Endometrial microvascular endothelial cells (primary cell): ENCODE results near the gene SLC7A14. TPM values are rescaled to one million over a fixed set of nuclear protein-coding genes. Genes with fewer than 3 reads are reported as not detected.
"Not testable (repeated sequence)": the region's sequence is repeated elsewhere in the genome, so short reads cannot be mapped to it uniquely, and the experiment has no call there.

ENCODE experiments used
- in situ Hi-C: cut with HindIII; loops from 2 replicates; pipeline ENCODE4 v1.10.0; 2017; ENCODE audit warnings: low sequenced_read_pairs, low pct_unique_long_range_greater_than_20kb; ENCODE audit errors: inconsistent ontology term
- total RNA-seq: library from RNA; depleted of rRNA; stranded (reverse); fragments of >200 nt; gene quantifications from one replicate; pipeline ENCODE4 v1.2.3, GENCODE V29; 2015; ENCODE audit errors: inconsistent ontology term

The SLC7A14 gene
- total RNA-seq, 1 donor from 2014 or later = 0.09 TPM

- in situ Hi-C loops = no loop called here
Measured at GRCh38 chr3:170599091-170599490, 13.2 kb upstream of the SLC7A14 start.

GRCh38 chr3:170598091-170598502 is 12.2 kb upstream of the SLC7A14 start:
- in situ Hi-C loops = no loop called here

- in situ Hi-C loops = no loop called here
Measured at GRCh38 chr3:170594528-170594927, 8.7 kb upstream of the SLC7A14 start.

- in situ Hi-C loops = no loop called here
Measured at GRCh38 chr3:170593634-170594033, 7.8 kb upstream of the SLC7A14 start.

- in situ Hi-C loops = no loop called here
Measured at GRCh38 chr3:170589113-170589512, 3.2 kb upstream of the SLC7A14 start.

- in situ Hi-C loops = no loop called here
Measured at GRCh38 chr3:170585008-170585936, 603 bp downstream of the SLC7A14 start.

GRCh38 chr3:170584585-170585007 is 1.3 kb downstream of the SLC7A14 start:
- in situ Hi-C loops = no loop called here

GRCh38 chr3:170579646-170580045 is 6.2 kb downstream of the SLC7A14 start:
- in situ Hi-C loops = no loop called here

GRCh38 chr3:170572665-170573253 is 13.1 kb downstream of the SLC7A14 start:
- in situ Hi-C loops = no loop called here

GRCh38 chr3:170567598-170567997 is 18.3 kb downstream of the SLC7A14 start:
- in situ Hi-C loops = not testable (repeated sequence)

- in situ Hi-C loops = no loop called here
Measured at GRCh38 chr3:170566413-170566812, 19.5 kb downstream of the SLC7A14 start.

- in situ Hi-C loops = no loop called here
Measured at GRCh38 chr3:170565495-170565894, 20.4 kb downstream of the SLC7A14 start.

GRCh38 chr3:170564664-170565063 is 21.2 kb downstream of the SLC7A14 start:
- in situ Hi-C loops = no loop called here

- in situ Hi-C loops = no loop called here
Measured at GRCh38 chr3:170563712-170564423, 22.0 kb downstream of the SLC7A14 start.

GRCh38 chr3:170562080-170562479 is 23.8 kb downstream of the SLC7A14 start:
- in situ Hi-C loops = no loop called here

- in situ Hi-C loops = no loop called here
Measured at GRCh38 chr3:170560717-170561382, 25.0 kb downstream of the SLC7A14 start.

GRCh38 chr3:170560296-170560695 is 25.6 kb downstream of the SLC7A14 start:
- in situ Hi-C loops = no loop called here

GRCh38 chr3:170558427-170558826 is 27.4 kb downstream of the SLC7A14 start:
- in situ Hi-C loops = no loop called here

- in situ Hi-C loops = no loop called here
Measured at GRCh38 chr3:170555329-170555728, 30.5 kb downstream of the SLC7A14 start.
